Activated CD8-positive, alpha-beta memory T cell treated with anti-CD3 and anti-CD28 coated beads for 48 hours (primary cell): ENCODE data around the gene C4BPB.
"Not testable (repeated sequence)": the region's sequence is repeated elsewhere in the genome, so short reads cannot be mapped to it uniquely, and the experiment has no call there.

Experiments used
- DNase-seq, 3 experiments: peaks; one replicate each; pipeline ENCODE4 v3.0.0-alpha.2; 2020; ENCODE audit warnings: low read depth in 2 of 3, low spot score in 2 of 3

Gene C4BPB

GRCh38 chr1:207088701-207089626 lies at the start of gene C4BPB:
Gene C4BPB, plus strand, starts transcription at chr1:207088860. Its CDS starts 672 bp downstream, at chr1:207089532.
- no peak for DNase-seq

GRCh38 chr1:207039380-207040180 lies 49.1 kb upstream of the C4BPB start:
- no peak for DNase-seq

- DNase-seq: no peak
Observed at GRCh38 chr1:207040181-207040533, 48.5 kb upstream of the C4BPB start.

- not testable (repeated sequence) for DNase-seq
Observed at GRCh38 chr1:207041397-207041796, 47.3 kb upstream of the C4BPB start.

- no peak for DNase-seq
Observed at GRCh38 chr1:207045453-207045852, 43.2 kb upstream of the C4BPB start.

- DNase-seq: no peak
Observed at GRCh38 chr1:207047505-207047904, 41.2 kb upstream of the C4BPB start.

- DNase-seq: no peak
Observed at GRCh38 chr1:207048041-207048440, 40.6 kb upstream of the C4BPB start.

- DNase-seq: no peak
Observed at GRCh38 chr1:207049054-207049453, 39.6 kb upstream of the C4BPB start.

GRCh38 chr1:207049514-207049913 lies 39.1 kb upstream of the C4BPB start:
- no peak for DNase-seq

- DNase-seq: no peak
Observed at GRCh38 chr1:207049974-207050391, 38.7 kb upstream of the C4BPB start.

GRCh38 chr1:207050480-207051190 lies 38.0 kb upstream of the C4BPB start:
- DNase-seq: peak; percentile 72 to 88 (median 84)

GRCh38 chr1:207051191-207051943 lies 37.3 kb upstream of the C4BPB start, which contains the start of gene YOD1:
Gene YOD1, minus strand, starts transcription at chr1:207051208. Its CDS starts 178 bp downstream, at chr1:207051030.
- DNase-seq: no peak

- peak; percentile 77 to 91 (median 83) for DNase-seq
Observed at GRCh38 chr1:207052911-207053769, 35.5 kb upstream of the C4BPB start, which contains the start of gene PFKFB2. Gene PFKFB2, plus strand, starts transcription at chr1:207053275. Its CDS starts 1,443 bp downstream, at chr1:207054718.

- no peak for DNase-seq
Observed at GRCh38 chr1:207054491-207054890, 34.2 kb upstream of the C4BPB start.

- DNase-seq: no peak
Observed at GRCh38 chr1:207055386-207056001, 33.2 kb upstream of the C4BPB start.

GRCh38 chr1:207056673-207057072 lies 32.0 kb upstream of the C4BPB start:
- no peak for DNase-seq

- no peak for DNase-seq
Observed at GRCh38 chr1:207058252-207058651, 30.4 kb upstream of the C4BPB start.

- DNase-seq: no peak
Observed at GRCh38 chr1:207058878-207059867, 29.5 kb upstream of the C4BPB start.
